ENCODE results near the gene UBE2G2.

The UBE2G2 gene

GRCh38 chr21:44749759-44750674, 51.6 kb downstream of the UBE2G2 start:
- no peak for DNase-seq (ENCODE audit: low read depth in 2 of 2)

- DNase-seq (ENCODE audit: low read depth in 2 of 2) = no peak
These were observed 52.4 kb downstream of the UBE2G2 start for GRCh38 chr21:44749116-44749758.

DNA sequence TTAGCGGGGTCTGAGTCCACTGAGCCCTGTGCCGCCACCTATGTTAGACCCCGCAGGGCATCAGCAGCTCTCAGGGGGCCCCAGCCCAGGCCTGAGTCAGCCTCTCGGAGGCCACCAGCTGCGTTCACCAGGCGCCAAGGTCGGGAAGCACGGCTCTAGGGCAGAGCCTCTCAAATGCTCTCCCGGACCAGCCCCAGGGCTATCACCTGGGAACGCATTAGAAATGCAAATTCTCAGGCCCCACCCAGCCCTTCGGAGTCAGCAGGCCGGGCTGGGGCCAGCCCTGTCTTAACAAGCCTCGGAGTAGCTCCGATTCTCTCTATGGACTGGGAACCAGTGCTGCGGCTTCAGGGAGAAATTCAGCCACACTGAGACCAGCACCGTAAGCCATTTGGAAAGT, 53.0 kb downstream of the UBE2G2 start:
- no peak for DNase-seq (ENCODE audit: low read depth in 2 of 2)

DNA sequence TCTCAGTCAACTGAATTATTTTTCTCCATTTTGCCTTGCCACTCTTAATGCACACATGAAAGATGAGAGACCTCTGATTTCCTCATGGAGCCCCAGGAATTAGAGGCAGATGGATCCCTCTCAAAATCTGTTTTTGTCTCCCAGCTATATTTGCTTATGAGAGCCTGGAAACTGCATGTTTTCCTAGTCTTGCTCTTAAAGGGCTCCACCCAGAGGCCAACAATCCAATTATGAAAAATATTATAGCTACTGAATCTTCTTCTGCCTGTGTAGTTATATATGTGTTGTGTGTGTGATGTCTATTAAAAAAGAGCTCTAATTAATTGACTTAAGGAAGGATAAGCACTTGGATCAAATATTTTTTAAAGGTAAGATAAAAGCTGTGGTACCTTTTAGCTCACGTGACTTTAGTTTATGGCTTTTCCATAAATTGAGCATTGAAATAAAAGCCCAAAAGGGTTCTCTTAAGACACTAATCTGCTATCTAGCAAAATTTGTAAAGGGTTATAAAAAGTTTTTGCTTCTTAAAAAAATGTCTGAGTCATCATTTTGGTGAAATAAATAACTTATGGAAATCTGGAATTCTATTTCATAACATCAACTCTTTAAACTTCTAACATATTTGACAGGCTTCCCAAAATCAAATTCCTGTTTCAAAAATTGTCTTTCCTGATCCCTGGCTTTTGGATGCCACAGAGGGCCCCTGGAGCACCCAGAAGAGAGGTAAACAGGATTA, 59.0 kb downstream of the UBE2G2 start:
- DNase-seq (ENCODE audit: low read depth in 2 of 2) = no peak

- no peak for DNase-seq (ENCODE audit: low read depth in 2 of 2)
These were observed 59.7 kb downstream of the UBE2G2 start for GRCh38 chr21:44741921-44742320.

GRCh38 chr21:44740742-44741141, 60.9 kb downstream of the UBE2G2 start:
- DNase-seq (ENCODE audit: low read depth in 2 of 2) = no peak

- DNase-seq (ENCODE audit: low read depth in 2 of 2) = no peak
These were observed 62.3 kb downstream of the UBE2G2 start for GRCh38 chr21:44739316-44739715.

- DNase-seq (ENCODE audit: low read depth in 2 of 2) = no peak
These were observed 63.0 kb downstream of the UBE2G2 start for GRCh38 chr21:44738621-44739020.

GRCh38 chr21:44737706-44738354, 63.8 kb downstream of the UBE2G2 start:
- DNase-seq (ENCODE audit: low read depth in 2 of 2) = no peak

- no peak for DNase-seq (ENCODE audit: low read depth in 2 of 2)
These were observed 65.2 kb downstream of the UBE2G2 start for GRCh38 chr21:44736291-44737004.

DNA sequence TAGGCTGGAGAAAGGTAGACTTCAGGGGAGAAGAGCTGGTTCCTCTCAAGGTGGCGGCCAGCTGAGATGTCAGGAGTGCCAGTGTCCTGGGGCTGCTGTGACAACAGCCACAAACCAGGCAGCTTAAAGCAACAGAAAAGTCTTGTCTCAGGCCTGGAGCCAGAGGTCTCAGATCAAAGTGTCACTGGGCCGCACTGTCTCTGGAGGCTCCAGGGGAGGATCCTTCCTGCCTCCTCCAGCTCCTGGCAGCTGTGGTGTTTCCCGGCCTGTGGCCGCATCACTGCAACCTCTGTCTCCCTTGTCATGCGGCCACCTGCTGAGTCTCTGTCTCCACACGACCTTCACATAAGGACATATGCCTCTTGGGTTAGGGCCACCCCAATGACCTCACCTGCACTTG, 65.8 kb downstream of the UBE2G2 start:
- DNase-seq (ENCODE audit: low read depth in 2 of 2) = no peak

- DNase-seq (ENCODE audit: low read depth in 2 of 2) = no peak
These were observed 66.8 kb downstream of the UBE2G2 start for GRCh38 chr21:44734841-44735240.

GRCh38 chr21:44734026-44734745, 67.4 kb downstream of the UBE2G2 start:
- DNase-seq (ENCODE audit: low read depth in 2 of 2) = no peak

GRCh38 chr21:44732956-44733355, 68.7 kb downstream of the UBE2G2 start:
- DNase-seq (ENCODE audit: low read depth in 2 of 2) = no peak

DNA sequence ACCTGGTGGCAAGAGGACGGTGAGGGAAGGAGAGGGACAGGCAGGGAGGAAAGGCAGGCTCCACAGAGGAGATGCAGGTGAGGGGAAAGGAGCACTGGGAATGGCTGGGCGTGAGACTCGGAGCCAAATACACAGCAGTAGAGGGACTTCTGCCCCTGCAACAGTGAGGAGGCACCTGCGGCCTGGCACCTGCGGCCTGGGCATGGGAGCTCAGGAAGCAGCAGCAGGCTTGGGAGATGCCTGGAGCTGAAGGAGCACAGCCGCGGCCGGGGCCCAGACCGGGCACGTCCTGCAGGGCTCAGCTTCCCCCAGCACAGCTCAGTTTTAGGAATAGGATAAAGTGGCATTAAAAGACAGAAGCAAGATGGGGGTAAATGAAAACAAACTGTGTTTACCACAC, 69.4 kb downstream of the UBE2G2 start:
- DNase-seq (ENCODE audit: low read depth in 2 of 2) = no peak

GRCh38 chr21:44730951-44731579, 70.6 kb downstream of the UBE2G2 start:
- DNase-seq (ENCODE audit: low read depth in 2 of 2) = no peak

DNA sequence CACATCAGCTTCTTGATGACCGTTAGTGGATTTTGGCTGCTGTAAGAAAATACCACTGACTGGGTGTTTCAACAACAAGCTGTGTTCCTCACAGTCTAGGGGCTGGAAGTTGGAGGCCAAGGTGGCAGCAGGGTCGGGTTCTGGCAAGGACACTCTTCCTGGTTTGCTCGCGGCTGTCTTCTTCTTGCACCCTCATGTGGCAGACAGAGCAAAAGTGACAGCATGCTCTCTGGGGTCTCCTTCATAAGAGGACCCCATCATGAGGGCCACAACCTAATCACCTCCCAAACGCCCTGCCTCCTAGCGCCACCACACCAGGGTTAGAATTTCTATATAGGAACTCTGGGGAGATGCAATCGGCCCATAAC, 71.6 kb downstream of the UBE2G2 start:
- no peak for DNase-seq (ENCODE audit: low read depth in 2 of 2)

GRCh38 chr21:44729336-44730027, 72.1 kb downstream of the UBE2G2 start:
- no peak for DNase-seq (ENCODE audit: low read depth in 2 of 2)

GRCh38 chr21:44728716-44729115, 72.9 kb downstream of the UBE2G2 start:
- no peak for DNase-seq (ENCODE audit: low read depth in 2 of 2)

- no peak for DNase-seq (ENCODE audit: low read depth in 2 of 2)
These were observed 73.9 kb downstream of the UBE2G2 start for GRCh38 chr21:44727757-44728156.
